GM23338 (cell line): Measurements from ENCODE around the gene FAM228B. TPM values are rescaled to one million over a fixed set of nuclear protein-coding genes. Genes with fewer than 3 reads are reported as not detected.

Source experiments
- ATAC-seq: fragments of 200-7000 bp; cut with Tn5 transposase; 3 replicates; pipeline ENCODE4 v1.9.1; 2020
- DNase-seq: peaks from one replicate; pipeline ENCODE4 v3.0.0-alpha.2; 2015; ENCODE audit warnings: low spot score
- H2AFZ ChIP-seq: fragments of 200-600 bp; sonication (generic); 2 replicates; pipeline ENCODE4 v1.8.0; 2016; ENCODE audit warnings: antibody characterized with exemption, mild to moderate bottlenecking, moderate library complexity
- H3F3A ChIP-seq: fragments of 200-600 bp; sonication (generic); replicated peaks from 2 replicates; pipeline ENCODE4 v1.8.0; 2017; ENCODE audit warnings: antibody characterized with exemption, mixed run types, low read depth
- H3K27ac ChIP-seq: fragments of 200-600 bp; sonication (generic); 2 replicates; pipeline ENCODE4 v1.6.1; 2016; ENCODE audit warnings: low read depth
- H3K27me3 ChIP-seq: fragments of 200-600 bp; sonication (generic); 2 replicates; pipeline ENCODE4 v1.8.0; 2016; ENCODE audit warnings: mild to moderate bottlenecking, mixed run types, moderate library complexity; ENCODE audit not compliant: insufficient read depth
- H3K36me3 ChIP-seq: fragments of 200-600 bp; sonication (generic); 2 replicates; pipeline ENCODE4 v1.8.0; 2016; ENCODE audit warnings: mild to moderate bottlenecking; ENCODE audit not compliant: insufficient read depth
- H3K4me1 ChIP-seq: fragments of 200-600 bp; sonication (generic); 2 replicates; pipeline ENCODE4 v1.8.0; 2016; ENCODE audit warnings: mild to moderate bottlenecking, moderate library complexity; ENCODE audit not compliant: insufficient read depth
- H3K4me2 ChIP-seq: fragments of 200-600 bp; sonication (generic); 2 replicates; pipeline ENCODE4 v1.7.1; 2017; ENCODE audit warnings: mixed run types
- H3K4me3 ChIP-seq: fragments of 200-600 bp; sonication (generic); 2 replicates; pipeline ENCODE4 v1.6.1; 2016; ENCODE audit warnings: mixed run types
- H3K79me2 ChIP-seq: fragments of 200-600 bp; sonication (generic); replicated peaks from 2 replicates; pipeline ENCODE4 v1.8.0; 2017; ENCODE audit warnings: mild to moderate bottlenecking; ENCODE audit not compliant: insufficient read depth
- H3K9me2 ChIP-seq: fragments of 200-600 bp; sonication (generic); 2 replicates; pipeline ENCODE4 v1.8.0; 2017; ENCODE audit not compliant: insufficient read depth
- H4K20me1 ChIP-seq: fragments of 200-600 bp; sonication (generic); replicated peaks from 2 replicates; pipeline ENCODE4 v1.8.0; 2017; ENCODE audit warnings: mild to moderate bottlenecking; ENCODE audit not compliant: insufficient read depth
- H3K27ac Mint-ChIP-seq: 2 replicates; pipeline ENCODE4 v1.8.0; 2020; ENCODE audit warnings: inconsistent platforms, mild to moderate bottlenecking, moderate library complexity, mixed read lengths
- H3K27me3 Mint-ChIP-seq: 3 replicates; pipeline ENCODE4 v1.8.0; 2022; ENCODE audit warnings: low read depth, mild to moderate bottlenecking, moderate library complexity, mixed read lengths, inconsistent platforms; ENCODE audit not compliant: insufficient read depth, poor library complexity
- H3K36me3 Mint-ChIP-seq: 3 replicates; pipeline ENCODE4 v1.8.0; 2021; ENCODE audit warnings: low read depth, mild to moderate bottlenecking, inconsistent platforms, moderate library complexity, mixed read lengths
- H3K4me1 Mint-ChIP-seq: 3 replicates; pipeline ENCODE4 v1.8.0; 2020; ENCODE audit warnings: mild to moderate bottlenecking, inconsistent platforms, mixed read lengths
- H3K4me3 Mint-ChIP-seq: 3 replicates; pipeline ENCODE4 v1.8.0; 2021; ENCODE audit warnings: moderate library complexity, mild to moderate bottlenecking, inconsistent platforms, mixed read lengths
- H3K9me3 Mint-ChIP-seq: 3 replicates; pipeline ENCODE4 v1.8.0; 2020; ENCODE audit warnings: moderate library complexity, mild to moderate bottlenecking, inconsistent platforms, mixed read lengths
- JUNB ChIP-seq: IDR thresholded peaks from one replicate; pipeline ENCODE4 v1.6.1; 2016; ENCODE audit warnings: antibody characterized with exemption; ENCODE audit not compliant: unreplicated experiment
- NANOG ChIP-seq: IDR thresholded peaks from 2 replicates; pipeline ENCODE4 v1.6.1; 2016; ENCODE audit warnings: antibody characterized with exemption, borderline replicate concordance
- POLR2AphosphoS5 ChIP-seq: IDR thresholded peaks from 2 replicates; pipeline ENCODE4 v1.6.1; 2016; ENCODE audit warnings: antibody characterized with exemption, low read depth
- ZNF114 ChIP-seq: fragments of 250-450 bp; sonication (Bioruptor Pico); IDR thresholded peaks from 2 replicates; pipeline ENCODE4 v1.5.0; 2020; ENCODE audit warnings: mild to moderate bottlenecking, moderate library complexity
- ZNF331 ChIP-seq: fragments of 250-450 bp; sonication (Bioruptor Pico); IDR thresholded peaks from 2 replicates; pipeline ENCODE4 v1.5.0; 2020; ENCODE audit warnings: low read depth, mild to moderate bottlenecking, moderate library complexity
- polyA plus RNA-seq: library from polyadenylated mRNA; unstranded; fragments of >200 nt; fragmentation: Nextera tagmentation; extraction: Ambion mirVana; gene quantifications from 2 replicates; pipeline ENCODE4 v1.2.1, GENCODE V29; 2016
- total RNA-seq: library from RNA; depleted of rRNA; stranded (reverse); fragments of >200 nt; shearing (Covaris generic); gene quantifications from 2 replicates; pipeline ENCODE4 v1.2.3, GENCODE V29; 2014
- TF ChIP-seq, protein P1 (sequence below): fragments of 250-450 bp; sonication (Bioruptor Pico); IDR thresholded peaks from 2 replicates; pipeline ENCODE4 v1.5.0; 2020; ENCODE audit warnings: mild to moderate bottlenecking, moderate library complexity
- TF ChIP-seq, protein P2 (sequence below): IDR thresholded peaks from 2 replicates; pipeline ENCODE4 v1.6.1; 2016; ENCODE audit warnings: antibody characterized with exemption
- TF ChIP-seq, protein P3 (sequence below), 2 experiments: fragments of 200-600 bp in 1 of 2; sonication (generic) in 1 of 2; conservative IDR thresholded peaks; 2 replicates each; pipeline versions ENCODE4 v1.5.1 to v1.6.1; 2016 to 2017; ENCODE audit warnings: antibody characterized with exemption in 2 of 2, low read depth in 2 of 2, mild to moderate bottlenecking in 2 of 2, moderate library complexity in 1 of 2

FAM228B gene
- total and polyA plus RNA-seq, 2 experiments from 2014 or later: 3.4 to 7.9 TPM

DNA sequence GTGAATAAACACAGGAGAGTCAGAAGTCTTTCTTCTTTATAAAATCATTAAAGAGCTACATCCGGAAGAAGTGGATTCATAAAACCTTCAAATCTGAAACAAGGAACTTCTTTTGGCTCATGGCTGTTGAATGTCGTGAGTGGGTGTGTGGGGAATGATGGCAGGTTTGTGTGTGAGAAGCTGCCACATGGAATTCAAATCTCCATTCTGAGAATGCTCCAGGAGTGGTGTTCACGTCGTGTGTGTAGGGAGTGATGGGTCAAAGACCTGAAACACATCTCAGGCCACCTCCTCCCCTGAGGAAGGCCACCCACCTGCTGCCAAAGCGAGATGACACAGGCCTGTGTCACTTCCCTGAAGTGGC lies 80.5 kb downstream of the FAM228B start (continued):
- TF ChIP-seq, protein P1, sequence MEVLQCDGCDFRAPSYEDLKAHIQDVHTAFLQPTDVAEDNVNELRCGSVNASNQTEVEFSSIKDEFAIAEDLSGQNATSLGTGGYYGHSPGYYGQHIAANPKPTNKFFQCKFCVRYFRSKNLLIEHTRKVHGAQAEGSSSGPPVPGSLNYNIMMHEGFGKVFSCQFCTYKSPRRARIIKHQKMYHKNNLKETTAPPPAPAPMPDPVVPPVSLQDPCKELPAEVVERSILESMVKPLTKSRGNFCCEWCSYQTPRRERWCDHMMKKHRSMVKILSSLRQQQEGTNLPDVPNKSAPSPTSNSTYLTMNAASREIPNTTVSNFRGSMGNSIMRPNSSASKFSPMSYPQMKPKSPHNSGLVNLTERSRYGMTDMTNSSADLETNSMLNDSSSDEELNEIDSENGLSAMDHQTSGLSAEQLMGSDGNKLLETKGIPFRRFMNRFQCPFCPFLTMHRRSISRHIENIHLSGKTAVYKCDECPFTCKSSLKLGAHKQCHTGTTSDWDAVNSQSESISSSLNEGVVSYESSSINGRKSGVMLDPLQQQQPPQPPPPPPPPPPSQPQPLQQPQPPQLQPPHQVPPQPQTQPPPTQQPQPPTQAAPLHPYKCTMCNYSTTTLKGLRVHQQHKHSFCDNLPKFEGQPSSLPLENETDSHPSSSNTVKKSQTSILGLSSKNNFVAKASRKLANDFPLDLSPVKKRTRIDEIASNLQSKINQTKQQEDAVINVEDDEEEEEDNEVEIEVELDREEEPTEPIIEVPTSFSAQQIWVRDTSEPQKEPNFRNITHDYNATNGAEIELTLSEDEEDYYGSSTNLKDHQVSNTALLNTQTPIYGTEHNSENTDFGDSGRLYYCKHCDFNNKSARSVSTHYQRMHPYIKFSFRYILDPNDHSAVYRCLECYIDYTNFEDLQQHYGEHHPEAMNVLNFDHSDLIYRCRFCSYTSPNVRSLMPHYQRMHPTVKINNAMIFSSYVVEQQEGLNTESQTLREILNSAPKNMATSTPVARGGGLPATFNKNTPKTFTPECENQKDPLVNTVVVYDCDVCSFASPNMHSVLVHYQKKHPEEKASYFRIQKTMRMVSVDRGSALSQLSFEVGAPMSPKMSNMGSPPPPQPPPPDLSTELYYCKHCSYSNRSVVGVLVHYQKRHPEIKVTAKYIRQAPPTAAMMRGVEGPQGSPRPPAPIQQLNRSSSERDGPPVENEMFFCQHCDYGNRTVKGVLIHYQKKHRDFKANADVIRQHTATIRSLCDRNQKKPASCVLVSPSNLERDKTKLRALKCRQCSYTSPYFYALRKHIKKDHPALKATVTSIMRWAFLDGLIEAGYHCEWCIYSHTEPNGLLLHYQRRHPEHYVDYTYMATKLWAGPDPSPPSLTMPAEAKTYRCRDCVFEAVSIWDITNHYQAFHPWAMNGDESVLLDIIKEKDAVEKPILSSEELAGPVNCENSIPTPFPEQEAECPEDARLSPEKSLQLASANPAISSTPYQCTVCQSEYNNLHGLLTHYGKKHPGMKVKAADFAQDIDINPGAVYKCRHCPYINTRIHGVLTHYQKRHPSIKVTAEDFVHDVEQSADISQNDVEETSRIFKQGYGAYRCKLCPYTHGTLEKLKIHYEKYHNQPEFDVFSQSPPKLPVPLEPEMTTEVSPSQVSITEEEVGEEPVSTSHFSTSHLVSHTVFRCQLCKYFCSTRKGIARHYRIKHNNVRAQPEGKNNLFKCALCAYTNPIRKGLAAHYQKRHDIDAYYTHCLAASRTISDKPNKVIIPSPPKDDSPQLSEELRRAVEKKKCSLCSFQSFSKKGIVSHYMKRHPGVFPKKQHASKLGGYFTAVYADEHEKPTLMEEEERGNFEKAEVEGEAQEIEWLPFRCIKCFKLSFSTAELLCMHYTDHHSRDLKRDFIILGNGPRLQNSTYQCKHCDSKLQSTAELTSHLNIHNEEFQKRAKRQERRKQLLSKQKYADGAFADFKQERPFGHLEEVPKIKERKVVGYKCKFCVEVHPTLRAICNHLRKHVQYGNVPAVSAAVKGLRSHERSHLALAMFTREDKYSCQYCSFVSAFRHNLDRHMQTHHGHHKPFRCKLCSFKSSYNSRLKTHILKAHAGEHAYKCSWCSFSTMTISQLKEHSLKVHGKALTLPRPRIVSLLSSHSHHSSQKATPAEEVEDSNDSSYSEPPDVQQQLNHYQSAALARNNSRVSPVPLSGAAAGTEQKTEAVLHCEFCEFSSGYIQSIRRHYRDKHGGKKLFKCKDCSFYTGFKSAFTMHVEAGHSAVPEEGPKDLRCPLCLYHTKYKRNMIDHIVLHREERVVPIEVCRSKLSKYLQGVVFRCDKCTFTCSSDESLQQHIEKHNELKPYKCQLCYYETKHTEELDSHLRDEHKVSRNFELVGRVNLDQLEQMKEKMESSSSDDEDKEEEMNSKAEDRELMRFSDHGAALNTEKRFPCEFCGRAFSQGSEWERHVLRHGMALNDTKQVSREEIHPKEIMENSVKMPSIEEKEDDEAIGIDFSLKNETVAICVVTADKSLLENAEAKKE (CRISPR knock-in tag): no peak
- TF ChIP-seq, protein P2, sequence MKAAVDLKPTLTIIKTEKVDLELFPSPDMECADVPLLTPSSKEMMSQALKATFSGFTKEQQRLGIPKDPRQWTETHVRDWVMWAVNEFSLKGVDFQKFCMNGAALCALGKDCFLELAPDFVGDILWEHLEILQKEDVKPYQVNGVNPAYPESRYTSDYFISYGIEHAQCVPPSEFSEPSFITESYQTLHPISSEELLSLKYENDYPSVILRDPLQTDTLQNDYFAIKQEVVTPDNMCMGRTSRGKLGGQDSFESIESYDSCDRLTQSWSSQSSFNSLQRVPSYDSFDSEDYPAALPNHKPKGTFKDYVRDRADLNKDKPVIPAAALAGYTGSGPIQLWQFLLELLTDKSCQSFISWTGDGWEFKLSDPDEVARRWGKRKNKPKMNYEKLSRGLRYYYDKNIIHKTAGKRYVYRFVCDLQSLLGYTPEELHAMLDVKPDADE: no peak
- TF ChIP-seq ZNF331 (CRISPR knock-in tag): no peak

DNA sequence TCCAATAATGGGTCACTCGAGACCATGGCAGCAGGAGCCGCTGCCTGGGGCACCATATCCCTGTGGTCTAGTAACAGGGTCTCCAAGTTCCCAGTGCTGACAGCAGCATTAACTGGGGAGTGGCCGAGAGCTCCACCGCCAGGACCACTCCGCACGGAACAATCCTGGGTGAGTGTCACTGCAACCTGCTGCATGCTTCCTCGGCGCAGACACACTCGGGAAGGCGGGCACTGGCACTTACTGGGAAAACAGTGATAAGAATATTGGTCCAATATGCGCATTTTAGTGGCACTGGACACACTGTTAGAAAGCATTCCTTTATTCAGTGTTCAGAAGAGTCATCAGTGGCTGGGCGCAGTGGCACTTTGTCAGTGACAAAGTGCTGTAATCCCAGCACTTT lies 81.2 kb downstream of the FAM228B start:
- H3K27me3 ChIP-seq: no peaks in the 10 kb centered on the region
- Mint-ChIP-seq H3K4me3 (no peak overlapping the region), H3K27ac (no peak overlapping the region), H3K36me3 (no peaks in the 10 kb centered on the region; the same call in 2 of the 3 replicates), H3K4me1 (peaks cover 7% of the 10 kb centered on the region), H3K9me3 (no peaks in the 10 kb centered on the region), H3K27me3 (peaks cover 10% of the 10 kb centered on the region)
- no peaks in the 10 kb centered on the region for H3F3A ChIP-seq
- H2AFZ ChIP-seq: no peak overlapping the region
- H3K27ac ChIP-seq: no peak overlapping the region
- H3K4me2 ChIP-seq: no peak overlapping the region
- no peak for DNase-seq
- no peak for ATAC-seq
- no peaks in the 10 kb centered on the region for H4K20me1 ChIP-seq
- no peaks in the 10 kb centered on the region for H3K4me1 ChIP-seq
- H3K79me2 ChIP-seq: no peaks in the 10 kb centered on the region
- TF ChIP-seq ZNF114 (CRISPR knock-in tag): no peak
- TF ChIP-seq POLR2AphosphoS5: no peak
- TF ChIP-seq NANOG: no peak
- TF ChIP-seq, protein P2: no peak
- TF ChIP-seq JUNB: no peak
- TF ChIP-seq, protein P3, sequence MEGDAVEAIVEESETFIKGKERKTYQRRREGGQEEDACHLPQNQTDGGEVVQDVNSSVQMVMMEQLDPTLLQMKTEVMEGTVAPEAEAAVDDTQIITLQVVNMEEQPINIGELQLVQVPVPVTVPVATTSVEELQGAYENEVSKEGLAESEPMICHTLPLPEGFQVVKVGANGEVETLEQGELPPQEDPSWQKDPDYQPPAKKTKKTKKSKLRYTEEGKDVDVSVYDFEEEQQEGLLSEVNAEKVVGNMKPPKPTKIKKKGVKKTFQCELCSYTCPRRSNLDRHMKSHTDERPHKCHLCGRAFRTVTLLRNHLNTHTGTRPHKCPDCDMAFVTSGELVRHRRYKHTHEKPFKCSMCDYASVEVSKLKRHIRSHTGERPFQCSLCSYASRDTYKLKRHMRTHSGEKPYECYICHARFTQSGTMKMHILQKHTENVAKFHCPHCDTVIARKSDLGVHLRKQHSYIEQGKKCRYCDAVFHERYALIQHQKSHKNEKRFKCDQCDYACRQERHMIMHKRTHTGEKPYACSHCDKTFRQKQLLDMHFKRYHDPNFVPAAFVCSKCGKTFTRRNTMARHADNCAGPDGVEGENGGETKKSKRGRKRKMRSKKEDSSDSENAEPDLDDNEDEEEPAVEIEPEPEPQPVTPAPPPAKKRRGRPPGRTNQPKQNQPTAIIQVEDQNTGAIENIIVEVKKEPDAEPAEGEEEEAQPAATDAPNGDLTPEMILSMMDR (conservative IDR thresholded peaks at IDR 0.05; ENCODE audit: low read depth in 2 of 2): no peak
- H3K9me2 ChIP-seq: no peaks in the 10 kb centered on the region
- no peaks in the 10 kb centered on the region for H3K36me3 ChIP-seq
- no peak overlapping the region for H3K4me3 ChIP-seq
